Activated naive CD8-positive, alpha-beta T cell treated with anti-CD3 and anti-CD28 coated beads, Interleukin-2, amount 50 U/mL, for 24 hours (primary cell): ENCODE results near the gene PHRF1.

Source experiments
- ATAC-seq: fragments of 150-1000 bp; cut with Tn5 transposase; one replicate; pipeline ENCODE4 v1.10.0; 2021
- DNase-seq: peaks from one replicate; pipeline ENCODE4 v3.0.0; 2021
- H3K27ac Mint-ChIP-seq: one replicate; pipeline ENCODE4 v1.8.0; 2021; ENCODE audit warnings: mild to moderate bottlenecking, mixed read lengths
- H3K27me3 Mint-ChIP-seq: one replicate; pipeline ENCODE4 v1.8.0; 2021; ENCODE audit warnings: mixed read lengths
- H3K36me3 Mint-ChIP-seq: one replicate; pipeline ENCODE4 v1.8.0; 2021; ENCODE audit warnings: low read depth, mixed read lengths
- H3K4me1 Mint-ChIP-seq: one replicate; pipeline ENCODE4 v1.8.0; 2021; ENCODE audit warnings: mixed read lengths
- H3K4me3 Mint-ChIP-seq: one replicate; pipeline ENCODE4 v1.8.0; 2021; ENCODE audit warnings: mild to moderate bottlenecking, moderate library complexity, mixed read lengths
- H3K9me3 Mint-ChIP-seq: one replicate; pipeline ENCODE4 v1.8.0; 2021; ENCODE audit warnings: mixed read lengths

PHRF1 gene

GRCh38 chr11:624705-625635, 48.7 kb downstream of the PHRF1 start, which contains the start of gene CDHR5:
CDHR5 (minus strand) TSS chr11:624955; CDS start chr11:624902, 53 bp downstream.
- H3K9me3 Mint-ChIP-seq = no peaks in the 10 kb centered on the region
- peaks cover 13% of the 10 kb centered on the region for H3K27me3 Mint-ChIP-seq
- ATAC-seq (no peak), DNase-seq (no peak)
- no peak within 1 kb of the TSS for H3K27ac Mint-ChIP-seq
- no peak within 1 kb of the TSS for H3K4me3 Mint-ChIP-seq
- H3K4me1 Mint-ChIP-seq = peaks cover 21% of the 10 kb centered on the region
- peaks cover 2% of the 10 kb centered on the region for H3K36me3 Mint-ChIP-seq

- Mint-ChIP-seq H3K36me3 (peaks cover 2% of the 10 kb centered on the region), H3K4me3 (no peak overlapping the region), H3K27me3 (peaks cover 13% of the 10 kb centered on the region), H3K27ac (no peak overlapping the region), H3K4me1 (peaks cover 23% of the 10 kb centered on the region), H3K9me3 (no peaks in the 10 kb centered on the region)
- no peak for ATAC-seq
- DNase-seq = no peak
Observed at GRCh38 chr11:625636-626268, 49.5 kb downstream of the PHRF1 start.

GRCh38 chr11:626475-627307, 50.4 kb downstream of the PHRF1 start, which contains the start of gene SCT:
SCT (minus strand) TSS chr11:627181; CDS start chr11:627143, 38 bp downstream.
- no peak within 1 kb of the TSS for H3K4me3 Mint-ChIP-seq
- H3K27me3 Mint-ChIP-seq = peaks cover 13% of the 10 kb centered on the region
- no peak within 1 kb of the TSS for H3K27ac Mint-ChIP-seq
- no peaks in the 10 kb centered on the region for H3K9me3 Mint-ChIP-seq
- peaks cover 2% of the 10 kb centered on the region for H3K36me3 Mint-ChIP-seq
- peaks cover 23% of the 10 kb centered on the region for H3K4me1 Mint-ChIP-seq
- peak; percentile 12 for DNase-seq
- no peak for ATAC-seq

- peaks cover 2% of the 10 kb centered on the region for H3K36me3 Mint-ChIP-seq
- DNase-seq = no peak
- peaks cover 23% of the 10 kb centered on the region for H3K4me1 Mint-ChIP-seq
- H3K27ac Mint-ChIP-seq = no peak overlapping the region
- no peak for ATAC-seq
- H3K4me3 Mint-ChIP-seq = no peak overlapping the region
- no peaks in the 10 kb centered on the region for H3K9me3 Mint-ChIP-seq
- peaks cover 13% of the 10 kb centered on the region for H3K27me3 Mint-ChIP-seq
Observed at GRCh38 chr11:627308-627576, 51.0 kb downstream of the PHRF1 start.

GRCh38 chr11:628056-628455, 51.8 kb downstream of the PHRF1 start:
- DNase-seq (no peak), ATAC-seq (no peak)
- Mint-ChIP-seq H3K36me3 (peaks cover 2% of the 10 kb centered on the region), H3K27ac (no peak overlapping the region), H3K9me3 (no peaks in the 10 kb centered on the region), H3K27me3 (peaks cover 13% of the 10 kb centered on the region), H3K4me1 (peaks cover 23% of the 10 kb centered on the region), H3K4me3 (peak overlapping the region; percentile 22)

- H3K4me1 Mint-ChIP-seq = peaks cover 23% of the 10 kb centered on the region
- peaks cover 13% of the 10 kb centered on the region for H3K27me3 Mint-ChIP-seq
- no peaks in the 10 kb centered on the region for H3K9me3 Mint-ChIP-seq
- peak overlapping the region; percentile 22 for H3K4me3 Mint-ChIP-seq
- DNase-seq = no peak
- peaks cover 2% of the 10 kb centered on the region for H3K36me3 Mint-ChIP-seq
- peak overlapping the region; percentile 73 for H3K27ac Mint-ChIP-seq
- ATAC-seq = peak; percentile 47
Observed at GRCh38 chr11:629237-629583, 52.9 kb downstream of the PHRF1 start.

- Mint-ChIP-seq H3K27me3 (peaks cover 13% of the 10 kb centered on the region), H3K4me1 (peaks cover 26% of the 10 kb centered on the region), H3K9me3 (no peaks in the 10 kb centered on the region), H3K27ac (no peak overlapping the region), H3K4me3 (no peak overlapping the region), H3K36me3 (peaks cover 2% of the 10 kb centered on the region)
- DNase-seq (no peak), ATAC-seq (no peak)
Observed at GRCh38 chr11:630871-631270, 54.6 kb downstream of the PHRF1 start.

GRCh38 chr11:635945-636510, 59.8 kb downstream of the PHRF1 start:
- Mint-ChIP-seq H3K4me3 (no peak overlapping the region), H3K36me3 (peaks cover 4% of the 10 kb centered on the region), H3K27ac (no peak overlapping the region), H3K4me1 (peaks cover 17% of the 10 kb centered on the region), H3K27me3 (peaks cover 26% of the 10 kb centered on the region), H3K9me3 (no peaks in the 10 kb centered on the region)
- DNase-seq (no peak), ATAC-seq (no peak)

GRCh38 chr11:636511-637332, 60.5 kb downstream of the PHRF1 start, which contains the start of gene DRD4:
DRD4 (plus strand) TSS chr11:637269; CDS start chr11:637305, 36 bp downstream.
- no peaks in the 10 kb centered on the region for H3K9me3 Mint-ChIP-seq
- H3K36me3 Mint-ChIP-seq = peaks cover 4% of the 10 kb centered on the region
- DNase-seq (no peak), ATAC-seq (no peak)
- H3K4me1 Mint-ChIP-seq = peaks cover 17% of the 10 kb centered on the region
- H3K27me3 Mint-ChIP-seq = peaks cover 26% of the 10 kb centered on the region
- H3K4me3 Mint-ChIP-seq = peak within 1 kb of the TSS; percentile 8
- no peak within 1 kb of the TSS for H3K27ac Mint-ChIP-seq

- no peak for ATAC-seq
- Mint-ChIP-seq H3K27ac (no peak overlapping the region), H3K4me1 (peaks cover 17% of the 10 kb centered on the region), H3K4me3 (peak overlapping the region; percentile 8), H3K36me3 (peaks cover 4% of the 10 kb centered on the region), H3K9me3 (no peaks in the 10 kb centered on the region), H3K27me3 (peaks cover 26% of the 10 kb centered on the region)
- no peak for DNase-seq
Observed at GRCh38 chr11:637333-637592, 61.0 kb downstream of the PHRF1 start.

GRCh38 chr11:637593-638521, 61.6 kb downstream of the PHRF1 start:
- DNase-seq = no peak
- H3K27ac Mint-ChIP-seq = no peak overlapping the region
- H3K4me3 Mint-ChIP-seq = peak overlapping the region; percentile 8
- H3K27me3 Mint-ChIP-seq = peaks cover 26% of the 10 kb centered on the region
- H3K9me3 Mint-ChIP-seq = no peaks in the 10 kb centered on the region
- H3K4me1 Mint-ChIP-seq = peaks cover 17% of the 10 kb centered on the region
- no peak for ATAC-seq
- H3K36me3 Mint-ChIP-seq = peaks cover 4% of the 10 kb centered on the region

- peaks cover 17% of the 10 kb centered on the region for H3K4me1 Mint-ChIP-seq
- ATAC-seq = no peak
- no peak overlapping the region for H3K4me3 Mint-ChIP-seq
- peaks cover 26% of the 10 kb centered on the region for H3K27me3 Mint-ChIP-seq
- H3K27ac Mint-ChIP-seq = no peak overlapping the region
- peaks cover 4% of the 10 kb centered on the region for H3K36me3 Mint-ChIP-seq
- H3K9me3 Mint-ChIP-seq = no peaks in the 10 kb centered on the region
- no peak for DNase-seq
Observed at GRCh38 chr11:638631-639331, 62.5 kb downstream of the PHRF1 start.
